T-cell (primary cell): ENCODE data around the gene ROPN1B. TPM values are rescaled to one million over a fixed set of nuclear protein-coding genes. Genes with fewer than 3 reads are reported as not detected.

ENCODE experiments used
- ATAC-seq, 4 experiments: fragments of 200-7000 bp in 3 of 4; fragments of 150-1000 bp in 1 of 4; cut with Tn5 transposase; replicated peaks in 1 of 4; 1 replicate in 3 of 4; 2 replicates in 1 of 4; pipeline ENCODE4 v1.10.0; 2021; ENCODE audit warnings: moderate library complexity in 3 of 4, mild to moderate bottlenecking in 2 of 4, moderate number of reproducible peaks in 1 of 4
- CTCF ChIA-PET, 2 donors: fragments of 300-600 bp; sonication (Branson Sonifier 250); formaldehyde crosslinking; loops; one replicate each; lab custom pipeline; 2022; ENCODE audit warnings: antibody characterized with exemption in 2 of 2; lab: Charles Lee
- POLR2A ChIA-PET, 2 donors: fragments of 300-600 bp; sonication (Branson Sonifier 250); formaldehyde crosslinking; loops; one replicate each; lab custom pipeline; 2022; ENCODE audit warnings: antibody characterized with exemption in 2 of 2; lab: Charles Lee
- DNase-seq, 35 experiments: peaks; one replicate each; pipeline versions ENCODE4 v3.0.0 to v3.0.0-alpha.2; 2013 to 2023
- H3K27ac ChIP-seq: one replicate; pipeline ENCODE4 v1.5.1; 2013; ENCODE audit warnings: low read length
- H3K27me3 ChIP-seq, 2 experiments: replicated peaks in 1 of 2; 1 replicate in 1 of 2; 2 replicates in 1 of 2; pipeline versions ENCODE4 v1.6.1 to v1.7.0; 2013; ENCODE audit warnings: low read length in 1 of 2, mixed read lengths in 1 of 2; ENCODE audit not compliant: control insufficient read depth in 2 of 2, insufficient read depth in 2 of 2; ENCODE audit errors: extremely low read depth in 1 of 2
- H3K36me3 ChIP-seq, 2 donors: 1 replicate in 1 of 2; 2 replicates in 1 of 2; pipeline versions ENCODE4 v1.6.1 to v1.7.0; 2013; ENCODE audit warnings: low read length in 1 of 2; ENCODE audit not compliant: control insufficient read depth in 2 of 2, insufficient read depth in 1 of 2; ENCODE audit errors: extremely low read depth in 1 of 2
- H3K4me1 ChIP-seq, 2 experiments: 1 replicate in 1 of 2; 2 replicates in 1 of 2; pipeline versions ENCODE4 v1.6.1 to v1.7.0; 2013; ENCODE audit warnings: low read length in 2 of 2, mixed read lengths in 1 of 2; ENCODE audit not compliant: insufficient read depth in 2 of 2, control insufficient read depth in 1 of 2; ENCODE audit errors: extremely low read depth in 1 of 2
- H3K4me3 ChIP-seq, 2 donors: 1 replicate in 1 of 2; 2 replicates in 1 of 2; pipeline versions ENCODE4 v1.5.1 to v1.7.0; 2013; ENCODE audit warnings: mild to moderate bottlenecking in 2 of 2, low read length in 1 of 2, moderate library complexity in 1 of 2; ENCODE audit not compliant: control insufficient read depth in 1 of 2; ENCODE audit errors: extremely low read depth in 1 of 2
- H3K9me3 ChIP-seq: 2 replicates; pipeline ENCODE4 v1.7.0; 2013
- H3K27ac Mint-ChIP-seq, 2 donors: one replicate each; pipeline ENCODE4 v1.8.0; 2020 to 2021; ENCODE audit warnings: mild to moderate bottlenecking in 2 of 2, mixed read lengths in 2 of 2
- H3K27me3 Mint-ChIP-seq, 2 donors: one replicate each; pipeline ENCODE4 v1.8.0; 2021 to 2022; ENCODE audit warnings: mixed read lengths in 2 of 2
- H3K36me3 Mint-ChIP-seq: one replicate; pipeline ENCODE4 v1.8.0; 2021; ENCODE audit warnings: mixed read lengths
- H3K4me1 Mint-ChIP-seq, 3 donors: one replicate each; pipeline ENCODE4 v1.8.0; 2020 to 2022; ENCODE audit warnings: mixed read lengths in 3 of 3, mild to moderate bottlenecking in 1 of 3
- H3K4me3 Mint-ChIP-seq, 3 donors: one replicate each; pipeline ENCODE4 v1.8.0; 2020 to 2022; ENCODE audit warnings: mild to moderate bottlenecking in 3 of 3, mixed read lengths in 3 of 3, moderate library complexity in 3 of 3
- H3K9me3 Mint-ChIP-seq, 3 donors: one replicate each; pipeline ENCODE4 v1.8.0; 2020 to 2022; ENCODE audit warnings: mixed read lengths in 3 of 3
- WGBS: methylation state at CpG from one replicate; pipeline ENCODE4 v1.1.5; 2013; ENCODE audit warnings: missing lambda C conversion rate; ENCODE audit not compliant: insufficient coverage; 5-methylcytosine and 5-hydroxymethylcytosine counted together
- total RNA-seq, 35 experiments: library from RNA in 6 of 35; stranded (reverse) in 6 of 35; fragments of 120-200 nt in 1 of 35; gene quantifications; one replicate each; pipeline versions ENCODE4 v1.2.1 to v1.2.4 and lab custom pipeline; 2013 to 2026

Gene ROPN1B
- total RNA-seq, 5 donors from 2014 or later (not counting 1 experiment from before 2014, with no cell fraction given): not detected

DNA sequence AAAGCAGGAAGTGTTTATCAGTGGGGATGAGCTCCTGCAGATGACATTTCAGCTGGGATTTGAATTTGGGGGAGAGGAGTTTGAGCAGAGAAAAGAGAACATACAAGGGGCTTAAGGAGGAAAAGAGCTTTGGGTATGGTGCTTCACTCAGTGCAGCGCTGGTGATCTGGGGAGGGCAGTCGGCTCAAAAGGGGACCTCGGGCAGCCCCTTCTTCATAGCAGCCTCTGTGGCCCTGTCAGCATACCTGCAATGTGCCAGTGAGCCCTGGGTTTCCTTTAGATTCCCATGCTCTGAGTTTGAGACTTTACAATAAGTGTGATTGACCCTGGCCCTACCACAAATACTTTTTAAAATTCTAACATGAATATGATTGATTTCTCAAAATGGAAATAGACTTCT, 40.2 kb downstream of the ROPN1B start:
- no peak overlapping the region for H3K27ac ChIP-seq
- no peaks in the 10 kb centered on the region for H3K4me1 ChIP-seq
- H3K27me3 Mint-ChIP-seq: no peaks in the 10 kb centered on the region
- no peaks in the 10 kb centered on the region for H3K4me1 Mint-ChIP-seq
- H3K27ac Mint-ChIP-seq: no peak overlapping the region
- peaks cover 19 to 33% of the 10 kb centered on the region in 2 donors for H3K36me3 ChIP-seq
- ChIA-PET POLR2A (no interaction called here), CTCF (interaction anchor here in 1 of 2 donors (0.8 kb wide), 1 partner anchor 1503 kb away, joined by 3 read pairs; no protein-coding TSS in a partner anchor)
- no peaks in the 10 kb centered on the region for H3K9me3 Mint-ChIP-seq
- no peaks in the 10 kb centered on the region for H3K27me3 ChIP-seq
- H3K9me3 ChIP-seq: no peaks in the 10 kb centered on the region
- DNase-seq (no peak), ATAC-seq (no peak)
- no peak overlapping the region for H3K4me3 Mint-ChIP-seq
- 95% methylated on average over 3 of the region's 3 CpGs for WGBS
- H3K36me3 Mint-ChIP-seq: peaks cover 79% of the 10 kb centered on the region
- H3K4me3 ChIP-seq: no peak overlapping the region

- DNase-seq (no peak), ATAC-seq (no peak)
- Mint-ChIP-seq H3K36me3 (peaks cover 73% of the 10 kb centered on the region), H3K4me1 (no peaks in the 10 kb centered on the region), H3K27ac (no peak overlapping the region), H3K27me3 (no peaks in the 10 kb centered on the region), H3K4me3 (no peak overlapping the region), H3K9me3 (no peaks in the 10 kb centered on the region)
- Histone ChIP-seq H3K27ac (no peak overlapping the region), H3K4me1 (no peaks in the 10 kb centered on the region), H3K9me3 (no peaks in the 10 kb centered on the region), H3K27me3 (no peaks in the 10 kb centered on the region), H3K4me3 (no peak overlapping the region), H3K36me3 (peaks cover 7 to 24% of the 10 kb centered on the region in 2 donors)
- POLR2A ChIA-PET: no interaction called here
- 98% methylated on average over 5 of the region's 8 CpGs for WGBS
- CTCF ChIA-PET: interaction anchor here in 1 of 2 donors (0.5 kb wide), 1 partner anchor 510 kb away, joined by 3 read pairs; no protein-coding TSS in a partner anchor
These were observed 44.8 kb downstream of the ROPN1B start for GRCh38 chr3:126013751-126014156.

DNA sequence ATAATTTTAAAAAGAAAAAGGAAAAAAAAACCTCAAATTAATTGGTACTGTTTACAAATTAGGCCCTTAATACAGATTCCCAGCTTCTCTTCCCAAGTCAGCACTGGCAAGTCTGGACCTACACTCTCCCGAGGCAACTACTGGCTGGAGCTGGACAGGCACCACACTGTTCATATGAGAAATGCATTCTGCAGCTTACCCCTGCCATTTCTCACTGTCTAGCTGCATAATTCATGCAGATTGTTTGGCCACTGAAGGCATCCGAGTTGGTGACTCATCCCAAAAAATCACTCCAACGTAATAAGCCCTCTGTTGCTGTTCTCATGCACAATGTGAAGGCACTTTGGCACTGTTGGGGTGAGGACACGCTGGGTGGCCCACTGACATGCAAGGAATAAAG, 45.3 kb downstream of the ROPN1B start:
- peaks cover 70% of the 10 kb centered on the region for H3K36me3 Mint-ChIP-seq
- ATAC-seq (no peak), DNase-seq (no peak)
- H3K27me3 Mint-ChIP-seq: no peaks in the 10 kb centered on the region
- no peaks in the 10 kb centered on the region for H3K4me1 ChIP-seq
- no peak overlapping the region for H3K27ac ChIP-seq
- no peaks in the 10 kb centered on the region for H3K9me3 ChIP-seq
- no peak overlapping the region for H3K4me3 ChIP-seq
- H3K4me1 Mint-ChIP-seq: no peaks in the 10 kb centered on the region
- no peaks in the 10 kb centered on the region for H3K9me3 Mint-ChIP-seq
- peaks cover 7 to 23% of the 10 kb centered on the region in 2 donors for H3K36me3 ChIP-seq
- H3K27me3 ChIP-seq: no peaks in the 10 kb centered on the region
- POLR2A ChIA-PET: no interaction called here
- H3K27ac Mint-ChIP-seq: no peak overlapping the region
- H3K4me3 Mint-ChIP-seq: no peak overlapping the region
- CTCF ChIA-PET: no interaction called here
- 97% methylated on average over 3 of the region's 4 CpGs for WGBS

- no peak overlapping the region for H3K4me3 Mint-ChIP-seq
- H3K27me3 Mint-ChIP-seq: no peaks in the 10 kb centered on the region
- ATAC-seq (no peak), DNase-seq (no peak)
- Histone ChIP-seq H3K27ac (no peak overlapping the region), H3K36me3 (peaks cover 7 to 23% of the 10 kb centered on the region in 2 donors), H3K9me3 (no peaks in the 10 kb centered on the region), H3K27me3 (no peaks in the 10 kb centered on the region), H3K4me3 (no peak overlapping the region), H3K4me1 (no peaks in the 10 kb centered on the region)
- ChIA-PET CTCF (no interaction called here), POLR2A (no interaction called here)
- WGBS: 95% methylated on average over 9 of the region's 10 CpGs
- H3K27ac Mint-ChIP-seq: no peak overlapping the region
- no peaks in the 10 kb centered on the region for H3K9me3 Mint-ChIP-seq
- H3K36me3 Mint-ChIP-seq: peaks cover 68% of the 10 kb centered on the region
- H3K4me1 Mint-ChIP-seq: no peaks in the 10 kb centered on the region
These were observed 46.1 kb downstream of the ROPN1B start for GRCh38 chr3:126015075-126015474.

GRCh38 chr3:126016616-126017015, 47.6 kb downstream of the ROPN1B start:
- ATAC-seq (no peak), DNase-seq (no peak)
- no peaks in the 10 kb centered on the region for H3K27me3 Mint-ChIP-seq
- no peaks in the 10 kb centered on the region for H3K9me3 Mint-ChIP-seq
- Histone ChIP-seq H3K27ac (no peak overlapping the region), H3K4me3 (no peak overlapping the region), H3K27me3 (no peaks in the 10 kb centered on the region), H3K36me3 (peaks cover 0 to 23% of the 10 kb centered on the region in 2 donors), H3K9me3 (no peaks in the 10 kb centered on the region), H3K4me1 (no peaks in the 10 kb centered on the region)
- ChIA-PET POLR2A (no interaction called here), CTCF (no interaction called here)
- H3K4me3 Mint-ChIP-seq: no peak overlapping the region
- WGBS: 93% methylated on average over 3 of the region's 8 CpGs
- no peaks in the 10 kb centered on the region for H3K4me1 Mint-ChIP-seq
- H3K36me3 Mint-ChIP-seq: peaks cover 70% of the 10 kb centered on the region
- H3K27ac Mint-ChIP-seq: no peak overlapping the region

GRCh38 chr3:126017362-126017761, 48.4 kb downstream of the ROPN1B start:
- no peaks in the 10 kb centered on the region for H3K4me1 ChIP-seq
- DNase-seq (no peak), ATAC-seq (no peak)
- H3K27me3 ChIP-seq: no peaks in the 10 kb centered on the region
- H3K36me3 ChIP-seq: peaks cover 2 to 25% of the 10 kb centered on the region in 2 donors
- H3K4me3 ChIP-seq: no peak overlapping the region
- H3K4me1 Mint-ChIP-seq: no peaks in the 10 kb centered on the region
- POLR2A ChIA-PET: no interaction called here
- H3K9me3 Mint-ChIP-seq: no peaks in the 10 kb centered on the region
- WGBS: 97% methylated on average over 9 of the region's 9 CpGs
- no peaks in the 10 kb centered on the region for H3K27me3 Mint-ChIP-seq
- H3K27ac ChIP-seq: no peak overlapping the region
- CTCF ChIA-PET: no interaction called here
- H3K4me3 Mint-ChIP-seq: no peak overlapping the region
- H3K27ac Mint-ChIP-seq: no peak overlapping the region
- no peaks in the 10 kb centered on the region for H3K9me3 ChIP-seq
- peaks cover 67% of the 10 kb centered on the region for H3K36me3 Mint-ChIP-seq

DNA sequence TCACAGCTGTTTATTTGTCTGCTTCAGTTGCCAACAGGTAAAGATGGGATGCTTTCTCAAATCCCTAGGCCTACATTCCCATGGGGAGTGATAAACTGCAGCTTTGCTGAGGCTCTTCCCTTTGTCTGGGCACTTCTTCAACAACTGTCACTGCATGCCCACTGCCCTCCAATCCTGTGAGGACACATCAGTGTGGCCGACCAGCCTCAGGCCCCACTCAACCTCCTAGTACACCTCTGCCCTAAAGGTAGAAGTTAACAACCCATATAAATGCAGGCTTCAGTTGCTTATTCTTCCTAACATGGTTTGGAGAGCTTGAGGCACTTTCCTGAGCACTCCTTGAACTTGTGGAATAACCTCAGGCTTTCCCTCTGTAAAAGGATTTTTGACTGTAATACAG, 49.6 kb downstream of the ROPN1B start:
- DNase-seq (no peak), ATAC-seq (no peak)
- H3K4me3 Mint-ChIP-seq: no peak overlapping the region
- Histone ChIP-seq H3K27ac (no peak overlapping the region), H3K4me1 (no peaks in the 10 kb centered on the region), H3K27me3 (no peaks in the 10 kb centered on the region), H3K4me3 (no peak overlapping the region), H3K36me3 (peaks cover 3 to 26% of the 10 kb centered on the region in 2 donors), H3K9me3 (no peaks in the 10 kb centered on the region)
- H3K27ac Mint-ChIP-seq: no peak overlapping the region
- CTCF ChIA-PET: interaction anchor here in 1 of 2 donors (0.6 kb wide), 1 partner anchor 21 kb away, joined by 4 read pairs; no protein-coding TSS in a partner anchor
- no peaks in the 10 kb centered on the region for H3K4me1 Mint-ChIP-seq
- peaks cover 64% of the 10 kb centered on the region for H3K36me3 Mint-ChIP-seq
- H3K9me3 Mint-ChIP-seq: no peaks in the 10 kb centered on the region
- 88% methylated on average over 1 of the region's 1 CpG for whole genome bisulfite sequencing
- H3K27me3 Mint-ChIP-seq: no peaks in the 10 kb centered on the region
- POLR2A ChIA-PET: no interaction called here
